IMR-90 (cell line): ENCODE measurements around the gene CMIP. TPM values are rescaled to one million over a fixed set of nuclear protein-coding genes. Genes with fewer than 3 reads are reported as not detected.

Experiments
- ATAC-seq: fragments of 200-7000 bp; cut with Tn5 transposase; 2 replicates; pipeline ENCODE4 v1.9.1; 2020; ENCODE audit warnings: low read depth, mild to moderate bottlenecking, moderate library complexity
- BruUV-seq: library from RNA; stranded (reverse); fragments of 400-500 nt; replicated peaks from 2 replicates; lab custom pipeline; 2021; lab: Mats Ljungman, UMichigan
- CTCF ChIA-PET: fragments of 300-600 bp; formaldehyde crosslinking; extraction: SDS; loops from one replicate; lab custom pipeline; 2021; ENCODE audit warnings: antibody characterized with exemption; lab: Yijun Ruan, JAX
- POLR2A ChIA-PET: fragments of 300-600 bp; sonication (Branson Sonifier 250); formaldehyde crosslinking; loops from one replicate; lab custom pipeline; 2022; ENCODE audit warnings: antibody characterized with exemption; ENCODE audit not compliant: unreplicated experiment; lab: Charles Lee
- DNase-seq: peaks from one replicate; pipeline ENCODE4 v3.0.0; 2013
- H2AFZ ChIP-seq: replicated peaks from 2 replicates; pipeline ENCODE3; 2013; ENCODE audit warnings: low read length, mild to moderate bottlenecking; ENCODE audit not compliant: poor library complexity
- H2AK5ac ChIP-seq: 2 replicates; pipeline ENCODE4 v1.6.1; 2013; ENCODE audit warnings: low read depth, low read length, inconsistent platforms
- H2AK9ac ChIP-seq: replicated peaks from 2 replicates; pipeline ENCODE3; 2013; ENCODE audit warnings: mild to moderate bottlenecking, low read depth, low read length, moderate library complexity; ENCODE audit not compliant: poor library complexity
- H2BK120ac ChIP-seq: 2 replicates; pipeline ENCODE4 v1.6.1; 2013; ENCODE audit warnings: low read depth, low read length, inconsistent platforms
- H2BK15ac ChIP-seq: 3 replicates; pipeline ENCODE4 v1.6.1; 2013; ENCODE audit warnings: low read depth, low read length, inconsistent platforms
- H2BK20ac ChIP-seq: 2 replicates; pipeline ENCODE4 v1.6.1; 2013; ENCODE audit warnings: low read depth, mild to moderate bottlenecking, inconsistent platforms, low read length, moderate library complexity
- H2BK5ac ChIP-seq: 2 replicates; pipeline ENCODE4 v1.6.1; 2013; ENCODE audit warnings: mild to moderate bottlenecking, low read depth, low read length, inconsistent platforms; ENCODE audit not compliant: poor library complexity, severe bottlenecking
- H3K14ac ChIP-seq: replicated peaks from 2 replicates; pipeline ENCODE4 v1.6.1; 2013; ENCODE audit warnings: low read depth, low read length, inconsistent platforms
- H3K18ac ChIP-seq: 2 replicates; pipeline ENCODE4 v1.6.1; 2013; ENCODE audit warnings: low read depth, low read length, control low read depth
- H3K23ac ChIP-seq: 2 replicates; pipeline ENCODE4 v1.6.1; 2013; ENCODE audit warnings: low read depth, low read length, inconsistent platforms
- H3K27ac ChIP-seq: 2 replicates; pipeline ENCODE4 v1.5.1; 2013; ENCODE audit warnings: mild to moderate bottlenecking, control low read depth, low read length; ENCODE audit not compliant: insufficient read depth
- H3K27me3 ChIP-seq: 2 replicates; pipeline ENCODE4 v1.6.1; 2013; ENCODE audit warnings: low read length; ENCODE audit not compliant: control insufficient read depth, insufficient read depth
- H3K36me3 ChIP-seq: 2 replicates; pipeline ENCODE4 v1.6.1; 2013; ENCODE audit warnings: low read length, mixed read lengths; ENCODE audit not compliant: control insufficient read depth, insufficient read depth
- H3K4ac ChIP-seq: 2 replicates; pipeline ENCODE4 v1.6.1; 2013; ENCODE audit warnings: low read depth, low read length, inconsistent platforms
- H3K4me1 ChIP-seq: 2 replicates; pipeline ENCODE4 v1.6.1; 2013; ENCODE audit warnings: low read length, mixed read lengths; ENCODE audit not compliant: control insufficient read depth, insufficient read depth
- H3K4me2 ChIP-seq: 2 replicates; pipeline ENCODE4 v1.6.1; 2013; ENCODE audit warnings: low read depth, mild to moderate bottlenecking, control low read depth, low read length, moderate library complexity
- H3K4me3 ChIP-seq: 2 replicates; pipeline ENCODE4 v1.5.1; 2013; ENCODE audit warnings: low read depth, mild to moderate bottlenecking, control low read depth, low read length, moderate library complexity; ENCODE audit not compliant: insufficient read depth
- H3K56ac ChIP-seq: 2 replicates; pipeline ENCODE4 v1.6.1; 2013; ENCODE audit warnings: low read length, inconsistent platforms; ENCODE audit not compliant: insufficient read depth; ENCODE audit errors: extremely low read depth
- H3K79me1 ChIP-seq, 2 experiments: 2 replicates each; pipeline ENCODE4 v1.6.1; 2013; ENCODE audit warnings: low read length in 2 of 2, inconsistent platforms in 1 of 2, low read depth in 1 of 2
- H3K9ac ChIP-seq: 2 replicates; pipeline ENCODE4 v1.6.1; 2013; ENCODE audit warnings: low read depth, low read length, control low read depth
- H3K9me1 ChIP-seq: 2 replicates; pipeline ENCODE4 v1.6.1; 2013; ENCODE audit warnings: low read length, inconsistent platforms; ENCODE audit not compliant: insufficient read depth
- H3K9me3 ChIP-seq: 2 replicates; pipeline ENCODE4 v1.6.1; 2013; ENCODE audit warnings: low read length; ENCODE audit not compliant: control insufficient read depth, insufficient read depth
- H4K20me1 ChIP-seq: 2 replicates; pipeline ENCODE4 v1.6.1; 2013; ENCODE audit warnings: low read length, inconsistent platforms; ENCODE audit not compliant: insufficient read depth
- H4K5ac ChIP-seq: 2 replicates; pipeline ENCODE4 v1.6.1; 2013; ENCODE audit warnings: mild to moderate bottlenecking, low read depth, low read length, control low read depth
- H4K8ac ChIP-seq, 2 experiments: 2 replicates each; pipeline ENCODE4 v1.6.1; 2013; ENCODE audit warnings: low read depth in 2 of 2, low read length in 2 of 2, control low read depth in 1 of 2, inconsistent platforms in 1 of 2
- H4K91ac ChIP-seq: 2 replicates; pipeline ENCODE4 v1.6.1; 2013; ENCODE audit warnings: low read depth, low read length, inconsistent platforms; ENCODE audit not compliant: insufficient read depth
- CHD1 ChIP-seq: IDR thresholded peaks from 2 replicates; pipeline ENCODE4 v1.6.1; 2012; ENCODE audit warnings: low read depth, low read length, improper control_type of control experiment
- CTCF ChIP-seq: conservative IDR thresholded peaks from 2 replicates; pipeline ENCODE4 v1.5.1; 2012; ENCODE audit warnings: mild to moderate bottlenecking, low read depth, low read length, improper control_type of control experiment
- ELK1 ChIP-seq: fragments of 150-350 bp; IDR thresholded peaks from 2 replicates; pipeline ENCODE4 v1.6.1; 2016; ENCODE audit warnings: low read depth, mild to moderate bottlenecking, low read length, moderate library complexity, borderline replicate concordance
- MAFK ChIP-seq: IDR thresholded peaks from 2 replicates; pipeline ENCODE4 v1.6.1; 2012; ENCODE audit warnings: low read depth, low read length, improper control_type of control experiment
- NFE2L2 ChIP-seq: fragments of 150-350 bp; IDR thresholded peaks from 2 replicates; pipeline ENCODE4 v1.6.1; 2016; ENCODE audit warnings: low read depth, mild to moderate bottlenecking, low read length
- RCOR1 ChIP-seq: IDR thresholded peaks from 2 replicates; pipeline ENCODE4 v1.6.1; 2012; ENCODE audit warnings: mild to moderate bottlenecking, low read length, improper control_type of control experiment; ENCODE audit not compliant: insufficient replicate concordance
- SMC3 ChIP-seq: fragments of 150-350 bp; IDR thresholded peaks from 2 replicates; pipeline ENCODE4 v1.6.1; 2016; ENCODE audit warnings: low read depth, mild to moderate bottlenecking, antibody characterized with exemption, low read length, moderate library complexity
- USF2 ChIP-seq: fragments of 150-350 bp; IDR thresholded peaks from 2 replicates; pipeline ENCODE4 v1.6.1; 2017; ENCODE audit warnings: mild to moderate bottlenecking, antibody characterized with exemption, low read length, low read depth
- WGBS, 2 experiments: methylation state at CpG; one replicate each; pipeline versions ENCODE4 v1.1.5 to v1.1.7; 2013; ENCODE audit warnings: missing lambda C conversion rate in 2 of 2; ENCODE audit not compliant: insufficient read length in 1 of 2; ENCODE audit errors: extremely low coverage in 2 of 2; 5-methylcytosine and 5-hydroxymethylcytosine counted together
- dilution Hi-C: fragments of 300-500 bp; cut with HindIII; formaldehyde crosslinking; loops from one replicate; pipeline ENCODE4 v1.14.3; 2018; ENCODE audit warnings: low sequenced_read_pairs; ENCODE audit not compliant: unreplicated experiment
- in situ Hi-C: fragments of 300-500 bp; cut with MboI; formaldehyde crosslinking; loops from 3 replicates; pipeline ENCODE4 v1.14.3; 2019; ENCODE audit warnings: low sequenced_read_pairs, inconsistent platforms, mixed read lengths
- intact Hi-C: fragments of 100-400 bp; cut with micrococcal nuclease; formaldehyde crosslinking; loops from 2 replicates; pipeline ENCODE4 v1.10.0; 2022
- polyA plus RNA-seq, 3 experiments: library from polyadenylated mRNA; depleted of rRNA; stranded (reverse); fragments of >200 nt; gene quantifications; 2 replicates each; pipeline ENCODE4 v1.2.3, GENCODE V29; 2012; ENCODE audit warnings: low replicate concordance in 1 of 3
- total RNA-seq: library from RNA; depleted of rRNA; stranded (reverse); fragments of >200 nt; gene quantifications from 2 replicates; pipeline ENCODE4 v1.2.3, GENCODE V29; 2012

CMIP gene
- total and polyA plus RNA-seq, 2 of the 4 experiments (the other 2 are of a cell fraction): 3.2 to 11.6 TPM

DNA sequence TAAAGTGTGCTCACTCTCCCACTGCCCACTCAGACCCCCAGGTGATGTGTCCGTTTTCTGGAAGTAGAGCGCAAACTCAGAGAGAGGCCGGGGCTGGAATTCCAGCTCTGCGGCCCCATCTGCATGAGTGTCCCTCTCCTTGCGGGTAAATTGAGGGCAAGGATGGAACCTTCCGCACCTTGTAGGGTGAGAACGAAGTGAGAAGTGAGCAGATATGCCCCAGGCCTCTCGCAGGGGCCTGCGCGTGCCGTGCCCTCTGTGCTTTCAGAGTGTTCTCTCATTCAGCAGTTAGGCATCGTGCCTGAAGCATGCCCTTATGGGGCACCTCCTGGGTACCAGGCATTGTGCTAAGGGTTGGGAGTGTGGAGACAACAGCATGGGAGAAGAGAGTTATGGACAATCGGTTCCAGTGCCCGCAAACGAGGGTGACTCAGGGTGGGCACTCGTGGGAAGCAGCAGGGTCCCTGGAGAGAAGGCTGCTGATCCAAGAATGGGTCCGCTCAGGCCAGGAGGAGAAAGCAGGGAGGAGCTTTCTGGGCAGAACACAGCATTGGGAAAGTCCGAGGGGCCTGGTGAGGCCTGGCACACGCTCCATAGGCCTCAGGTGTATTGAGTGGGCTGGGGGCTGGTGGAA is 23.8 kb downstream of the CMIP start:
- H3K36me3 ChIP-seq: peaks cover 3% of the 10 kb centered on the region; the same call in 1 of the 2 replicates
- H3K14ac ChIP-seq: no peak overlapping the region
- no peaks in the 10 kb centered on the region for H3K27me3 ChIP-seq
- peaks cover 2% of the 10 kb centered on the region for H3K4me1 ChIP-seq
- in situ Hi-C loops: no loop called here
- no TSS peak for BruUV-seq
- H2BK20ac ChIP-seq: no peak overlapping the region
- no peak overlapping the region for H4K8ac ChIP-seq
- H4K91ac ChIP-seq: no peak overlapping the region
- DNase-seq: no peak
- H3K9me1 ChIP-seq: peaks cover 22% of the 10 kb centered on the region
- ATAC-seq: no peak
- no peak overlapping the region for H3K27ac ChIP-seq
- POLR2A ChIA-PET: no interaction called here
- H3K23ac ChIP-seq: no peak overlapping the region
- no peak overlapping the region for H2AK5ac ChIP-seq
- no peak overlapping the region for H3K4ac ChIP-seq
- no peak overlapping the region for H3K4me2 ChIP-seq
- TF ChIP-seq USF2: no peak
- no peak for TF ChIP-seq MAFK
- TF ChIP-seq SMC3: no peak
- TF ChIP-seq NFE2L2: no peak
- no peak for TF ChIP-seq RCOR1
- TF ChIP-seq CHD1: no peak
- no peak for TF ChIP-seq CTCF
- TF ChIP-seq ELK1: no peak
- H3K9me3 ChIP-seq: no peaks in the 10 kb centered on the region
- H3K18ac ChIP-seq: no peak overlapping the region
- no peak overlapping the region for H3K4me3 ChIP-seq
- 95% methylated on average over 13 of the region's 19 CpGs; no CpG with 5 or more reads in 1 of the 2 experiments for WGBS, 2 experiments
- no peak overlapping the region for H2AFZ ChIP-seq
- H3K56ac ChIP-seq: no peak overlapping the region
- H2AK9ac ChIP-seq: no peak overlapping the region
- dilution Hi-C loops: no loop called here
- peaks cover 80% of the 10 kb centered on the region for H4K20me1 ChIP-seq
- peaks cover 40 to 83% of the 10 kb centered on the region in 2 experiments for H3K79me1 ChIP-seq
- H2BK15ac ChIP-seq: no peak overlapping the region
- intact Hi-C loops: no loop called here
- CTCF ChIA-PET: no interaction called here
- H2BK5ac ChIP-seq: no peak overlapping the region
- H4K5ac ChIP-seq: no peak overlapping the region
- H2BK120ac ChIP-seq: no peak overlapping the region
- H3K9ac ChIP-seq: no peak overlapping the region
